ENCODE measurements around the gene DLG2.

The DLG2 gene

GRCh38 chr11:84532364-84532763, 1094.8 kb downstream of the DLG2 start:
- Histone ChIP-seq H2BK15ac (ENCODE audit: low read depth, poor library complexity, severe bottlenecking) (no peak overlapping the region), H3K9me3 (ENCODE audit: control insufficient read depth, low read length) (no peaks in the 10 kb centered on the region), H3K79me1 (replicated peaks; ENCODE audit: low read length, poor library complexity, severe bottlenecking) (no peaks in the 10 kb centered on the region), H4K91ac (ENCODE audit: low read length) (no peak overlapping the region), H3K36me3 (ENCODE audit: control insufficient read depth in 1 of 2, insufficient read depth in 2 of 2, low read depth in 1 of 2, low read length in 2 of 2) (no peaks in the 10 kb centered on the region), H3K27ac (ENCODE audit: low read length, poor library complexity, severe bottlenecking) (no peak overlapping the region), H2AFZ (ENCODE audit: low read depth, low read length) (no peak overlapping the region), H3K4me1 (ENCODE audit: control insufficient read depth, insufficient read depth, low read depth, low read length) (no peaks in the 10 kb centered on the region), H2BK5ac (ENCODE audit: low read depth, low read length, poor library complexity, severe bottlenecking) (no peak overlapping the region), H3K27me3 (ENCODE audit: control insufficient read depth in 1 of 2, insufficient read depth in 1 of 2, low read length in 2 of 2) (peaks cover 0 to 4% of the 10 kb centered on the region in 2 experiments), H3K4ac (ENCODE audit: low read depth in 1 of 2, low read length in 2 of 2) (no peak overlapping the region), H3K23ac (ENCODE audit: low read length in 2 of 2) (no peak overlapping the region), H2BK12ac (ENCODE audit: low read length in 2 of 2) (no peak overlapping the region), H3K4me2 (ENCODE audit: low read length, poor library complexity, severe bottlenecking) (no peak overlapping the region), H2BK120ac (ENCODE audit: low read depth, low read length) (no peak overlapping the region), H3K14ac (ENCODE audit: low read length in 2 of 2) (no peak overlapping the region), H3K9ac (ENCODE audit: low read length) (no peak overlapping the region), H4K8ac (ENCODE audit: low read length) (no peak overlapping the region), H2AK5ac (ENCODE audit: low read length, severe bottlenecking) (no peak overlapping the region), H3K18ac (ENCODE audit: low read depth in 1 of 2, low read length in 2 of 2) (no peak overlapping the region), H3K4me3 (ENCODE audit: insufficient read depth in 1 of 2, low read depth in 1 of 2, low read length in 2 of 2) (no peak overlapping the region)
- 83% methylated on average over 3 of the region's 4 CpGs for WGBS
- DNase-seq: no peak

GRCh38 chr11:84526250-84526649, 1100.9 kb downstream of the DLG2 start:
- Histone ChIP-seq H2AK5ac (ENCODE audit: low read length, severe bottlenecking) (no peak overlapping the region), H3K9ac (ENCODE audit: low read length) (no peak overlapping the region), H2BK5ac (ENCODE audit: low read depth, low read length, poor library complexity, severe bottlenecking) (no peak overlapping the region), H3K27ac (ENCODE audit: low read length, poor library complexity, severe bottlenecking) (no peak overlapping the region), H3K9me3 (ENCODE audit: control insufficient read depth, low read length) (no peaks in the 10 kb centered on the region), H4K8ac (ENCODE audit: low read length) (no peak overlapping the region), H3K14ac (ENCODE audit: low read length in 2 of 2) (no peak overlapping the region), H2BK12ac (ENCODE audit: low read length in 2 of 2) (no peak overlapping the region), H3K4me1 (ENCODE audit: control insufficient read depth, insufficient read depth, low read depth, low read length) (no peaks in the 10 kb centered on the region), H3K4me3 (ENCODE audit: insufficient read depth in 1 of 2, low read depth in 1 of 2, low read length in 2 of 2) (no peak overlapping the region), H3K79me1 (replicated peaks; ENCODE audit: low read length, poor library complexity, severe bottlenecking) (no peaks in the 10 kb centered on the region), H3K27me3 (ENCODE audit: control insufficient read depth in 1 of 2, insufficient read depth in 1 of 2, low read length in 2 of 2) (peaks cover 0 to 4% of the 10 kb centered on the region in 2 experiments), H2AFZ (ENCODE audit: low read depth, low read length) (no peak overlapping the region), H2BK120ac (ENCODE audit: low read depth, low read length) (no peak overlapping the region), H4K91ac (ENCODE audit: low read length) (no peak overlapping the region), H3K36me3 (ENCODE audit: control insufficient read depth in 1 of 2, insufficient read depth in 2 of 2, low read depth in 1 of 2, low read length in 2 of 2) (no peaks in the 10 kb centered on the region), H3K4ac (ENCODE audit: low read depth in 1 of 2, low read length in 2 of 2) (no peak overlapping the region), H2BK15ac (ENCODE audit: low read depth, poor library complexity, severe bottlenecking) (no peak overlapping the region), H3K18ac (ENCODE audit: low read depth in 1 of 2, low read length in 2 of 2) (no peak overlapping the region), H3K23ac (ENCODE audit: low read length in 2 of 2) (no peak overlapping the region), H3K4me2 (ENCODE audit: low read length, poor library complexity, severe bottlenecking) (no peak overlapping the region)
- no peak for DNase-seq

GRCh38 chr11:84524422-84525051, 1102.6 kb downstream of the DLG2 start:
- H3K18ac ChIP-seq (ENCODE audit: low read depth in 1 of 2, low read length in 2 of 2): no peak overlapping the region
- no peaks in the 10 kb centered on the region for H3K36me3 ChIP-seq (ENCODE audit: control insufficient read depth in 1 of 2, insufficient read depth in 2 of 2, low read depth in 1 of 2, low read length in 2 of 2)
- no peaks in the 10 kb centered on the region for H3K79me1 ChIP-seq (replicated peaks; ENCODE audit: low read length, poor library complexity, severe bottlenecking)
- H3K4ac ChIP-seq (ENCODE audit: low read depth in 1 of 2, low read length in 2 of 2): no peak overlapping the region
- H3K4me2 ChIP-seq (ENCODE audit: low read length, poor library complexity, severe bottlenecking): no peak overlapping the region
- no peak overlapping the region for H2AFZ ChIP-seq (ENCODE audit: low read depth, low read length)
- no peak overlapping the region for H3K4me3 ChIP-seq (ENCODE audit: insufficient read depth in 1 of 2, low read depth in 1 of 2, low read length in 2 of 2)
- 78% methylated on average over 2 of the region's 3 CpGs for WGBS
- H2BK5ac ChIP-seq (ENCODE audit: low read depth, low read length, poor library complexity, severe bottlenecking): no peak overlapping the region
- H3K9me3 ChIP-seq (ENCODE audit: control insufficient read depth, low read length): no peaks in the 10 kb centered on the region
- H2BK12ac ChIP-seq (ENCODE audit: low read length in 2 of 2): no peak overlapping the region
- H4K91ac ChIP-seq (ENCODE audit: low read length): no peak overlapping the region
- H2AK5ac ChIP-seq (ENCODE audit: low read length, severe bottlenecking): no peak overlapping the region
- H4K8ac ChIP-seq (ENCODE audit: low read length): no peak overlapping the region
- peaks cover 0 to 4% of the 10 kb centered on the region in 2 experiments for H3K27me3 ChIP-seq (ENCODE audit: control insufficient read depth in 1 of 2, insufficient read depth in 1 of 2, low read length in 2 of 2)
- H2BK15ac ChIP-seq (ENCODE audit: low read depth, poor library complexity, severe bottlenecking): no peak overlapping the region
- no peak overlapping the region for H3K23ac ChIP-seq (ENCODE audit: low read length in 2 of 2)
- H3K4me1 ChIP-seq (ENCODE audit: control insufficient read depth, insufficient read depth, low read depth, low read length): no peaks in the 10 kb centered on the region
- H3K9ac ChIP-seq (ENCODE audit: low read length): peak overlapping the region; percentile 55
- no peak overlapping the region for H2BK120ac ChIP-seq (ENCODE audit: low read depth, low read length)
- no peak overlapping the region for H3K14ac ChIP-seq (ENCODE audit: low read length in 2 of 2)
- peak; percentile 28 for DNase-seq
- no peak overlapping the region for H3K27ac ChIP-seq (ENCODE audit: low read length, poor library complexity, severe bottlenecking)

- no peak overlapping the region for H2BK15ac ChIP-seq (ENCODE audit: low read depth, poor library complexity, severe bottlenecking)
- no peak overlapping the region for H2AK5ac ChIP-seq (ENCODE audit: low read length, severe bottlenecking)
- H3K4me2 ChIP-seq (ENCODE audit: low read length, poor library complexity, severe bottlenecking): no peak overlapping the region
- H3K9me3 ChIP-seq (ENCODE audit: control insufficient read depth, low read length): no peaks in the 10 kb centered on the region
- no peak overlapping the region for H3K18ac ChIP-seq (ENCODE audit: low read depth in 1 of 2, low read length in 2 of 2)
- no peaks in the 10 kb centered on the region for H3K36me3 ChIP-seq (ENCODE audit: control insufficient read depth in 1 of 2, insufficient read depth in 2 of 2, low read depth in 1 of 2, low read length in 2 of 2)
- no peak overlapping the region for H3K4ac ChIP-seq (ENCODE audit: low read depth in 1 of 2, low read length in 2 of 2)
- H2BK12ac ChIP-seq (ENCODE audit: low read length in 2 of 2): no peak overlapping the region
- DNase-seq: peak; percentile 1
- no peak overlapping the region for H3K14ac ChIP-seq (ENCODE audit: low read length in 2 of 2)
- H3K4me1 ChIP-seq (ENCODE audit: control insufficient read depth, insufficient read depth, low read depth, low read length): no peaks in the 10 kb centered on the region
- no peaks in the 10 kb centered on the region for H3K27me3 ChIP-seq (ENCODE audit: control insufficient read depth in 1 of 2, insufficient read depth in 1 of 2, low read length in 2 of 2)
- no peak overlapping the region for H2BK120ac ChIP-seq (ENCODE audit: low read depth, low read length)
- H2BK5ac ChIP-seq (ENCODE audit: low read depth, low read length, poor library complexity, severe bottlenecking): no peak overlapping the region
- no peak overlapping the region for H2AFZ ChIP-seq (ENCODE audit: low read depth, low read length)
- no peak overlapping the region for H4K8ac ChIP-seq (ENCODE audit: low read length)
- H3K4me3 ChIP-seq (ENCODE audit: insufficient read depth in 1 of 2, low read depth in 1 of 2, low read length in 2 of 2): no peak overlapping the region
- H3K27ac ChIP-seq (ENCODE audit: low read length, poor library complexity, severe bottlenecking): no peak overlapping the region
- H4K91ac ChIP-seq (ENCODE audit: low read length): no peak overlapping the region
- no peak overlapping the region for H3K23ac ChIP-seq (ENCODE audit: low read length in 2 of 2)
- H3K9ac ChIP-seq (ENCODE audit: low read length): no peak overlapping the region
- no peaks in the 10 kb centered on the region for H3K79me1 ChIP-seq (replicated peaks; ENCODE audit: low read length, poor library complexity, severe bottlenecking)
Observed at GRCh38 chr11:84522331-84522730, 1104.8 kb downstream of the DLG2 start.

Data from mesenchymal stem cell (in vitro differentiated cells and primary cell).